GM12891 (cell line): ENCODE measurements around the gene APBA2.

ENCODE experiments used
- POLR2A ChIP-seq: IDR thresholded peaks from 2 replicates; pipeline ENCODE4 v1.6.1; 2011; ENCODE audit warnings: low read depth, low read length, control low read depth
- TAF1 ChIP-seq: IDR thresholded peaks from 2 replicates; pipeline ENCODE4 v1.6.1; 2011; ENCODE audit warnings: low read depth, low read length, control low read depth

DNA sequence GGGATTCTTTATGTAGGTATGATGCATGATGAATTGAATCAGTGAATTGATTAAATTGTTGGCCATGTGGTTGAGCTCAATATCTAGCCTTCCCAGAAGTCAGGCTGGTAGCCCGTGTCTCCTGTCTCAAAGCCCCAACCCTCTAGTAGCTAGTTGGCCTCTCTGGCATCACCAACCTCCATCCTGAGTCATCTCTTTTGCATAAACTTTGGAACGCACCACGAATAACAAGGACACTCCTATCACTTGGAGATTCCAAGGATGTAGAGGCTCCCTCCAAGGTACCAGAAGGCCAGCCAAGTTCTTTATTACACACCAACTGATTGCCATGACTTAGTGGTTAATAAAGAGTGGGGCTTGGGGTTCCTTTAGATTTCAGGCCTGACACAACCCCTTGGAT is 148.4 kb downstream of the APBA2 start:
- TF ChIP-seq TAF1, result no peak
- no peak for TF ChIP-seq POLR2A
